CD4-positive, alpha-beta T cell treated with Interleukin-6 at 100 ng/mL for 8 hours (primary cell): ENCODE measurements around the gene PSMC2.

Source experiments
- DNase-seq: peaks from one replicate; pipeline ENCODE4 v3.0.0-alpha.2; 2020; ENCODE audit warnings: mixed read lengths, low spot score

PSMC2 gene

GRCh38 chr7:103347507-103348267 lies at the start of gene PSMC2:
Gene PSMC2, plus strand, starts transcription at chr7:103347643. Its CDS starts 69 bp downstream, at chr7:103347712.
- DNase-seq: peak; percentile 84

DNA sequence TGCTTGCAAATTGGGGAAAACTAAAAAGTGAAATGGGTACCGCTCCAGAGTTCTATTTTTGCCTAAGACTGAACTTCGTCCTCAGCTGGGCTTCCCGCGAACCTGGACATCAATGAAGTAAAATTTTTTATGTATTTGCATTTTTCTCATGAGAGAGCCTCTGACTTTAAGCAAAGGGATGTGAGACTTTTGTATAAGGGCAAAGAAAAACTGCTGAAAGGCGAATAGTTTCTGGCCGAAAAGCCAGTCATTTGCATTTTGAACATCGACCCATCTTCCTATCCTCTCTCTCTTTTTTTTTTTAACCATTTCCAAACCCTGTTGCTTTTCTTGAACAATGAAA lies 49.6 kb upstream of the PSMC2 start:
- DNase-seq: no peak

DNA sequence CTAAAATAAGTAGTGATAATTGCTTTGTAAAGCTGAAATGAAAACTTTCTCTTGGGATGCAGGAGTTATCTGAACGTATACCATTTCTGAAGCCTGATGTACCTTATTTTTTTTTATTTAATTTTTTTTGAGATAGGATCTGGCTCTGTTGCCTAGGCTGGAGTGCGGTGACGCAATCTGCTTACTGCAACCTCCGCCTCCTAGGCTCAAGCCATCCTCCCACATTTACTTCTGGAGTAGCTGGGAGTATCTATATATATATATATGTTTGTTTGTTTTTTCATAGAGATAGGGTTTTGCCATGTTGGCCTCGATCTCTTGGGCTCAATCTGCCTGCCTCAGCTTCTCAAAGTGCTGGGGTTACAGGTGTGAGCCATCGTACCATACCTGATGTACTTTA lies 47.8 kb upstream of the PSMC2 start:
- DNase-seq: no peak

DNA sequence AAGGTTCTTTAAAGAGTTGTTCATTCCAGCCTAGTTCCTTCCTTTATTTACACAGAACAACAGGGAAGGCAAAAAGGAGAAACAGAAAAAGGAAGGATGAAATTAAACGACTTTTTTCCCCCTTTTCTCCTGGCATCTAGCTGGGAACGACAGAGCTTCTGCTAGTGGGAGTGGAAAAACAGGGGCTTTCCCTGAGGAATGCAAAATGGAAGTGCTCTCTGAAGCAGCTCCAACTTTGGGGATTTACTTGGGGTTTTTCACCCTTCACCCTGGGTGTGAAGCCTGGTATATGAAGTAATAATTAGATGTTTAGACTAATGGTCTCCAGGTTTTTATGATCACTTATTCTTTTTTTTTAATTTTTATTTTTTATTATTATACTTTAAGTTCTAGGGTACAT lies 46.0 kb upstream of the PSMC2 start:
- DNase-seq: no peak

- no peak for DNase-seq
Observed at GRCh38 chr7:103307503-103308231, 39.8 kb upstream of the PSMC2 start.

- no peak for DNase-seq
Observed at GRCh38 chr7:103314852-103315251, 32.6 kb upstream of the PSMC2 start.

GRCh38 chr7:103316380-103316941 lies 31.0 kb upstream of the PSMC2 start:
- no peak for DNase-seq

DNA sequence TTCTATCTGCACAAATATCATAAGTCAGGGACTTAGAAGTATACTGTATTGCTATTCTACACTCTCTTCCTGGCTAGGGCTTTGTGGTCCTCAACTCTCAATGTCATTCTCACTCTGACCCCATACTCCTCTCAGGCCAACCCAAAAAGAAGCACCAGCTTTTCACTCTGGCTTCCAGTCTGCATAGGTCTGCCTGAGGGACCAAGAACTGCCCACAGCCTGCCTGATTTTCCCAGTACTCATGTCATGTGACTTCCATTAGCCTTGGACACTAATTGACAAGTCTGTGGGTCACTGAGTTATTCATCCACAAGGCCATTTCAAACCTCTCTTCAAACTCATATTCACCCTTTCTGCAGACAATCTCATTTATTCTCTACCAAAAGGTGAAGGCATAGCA lies 30.4 kb upstream of the PSMC2 start:
- no peak for DNase-seq

DNA sequence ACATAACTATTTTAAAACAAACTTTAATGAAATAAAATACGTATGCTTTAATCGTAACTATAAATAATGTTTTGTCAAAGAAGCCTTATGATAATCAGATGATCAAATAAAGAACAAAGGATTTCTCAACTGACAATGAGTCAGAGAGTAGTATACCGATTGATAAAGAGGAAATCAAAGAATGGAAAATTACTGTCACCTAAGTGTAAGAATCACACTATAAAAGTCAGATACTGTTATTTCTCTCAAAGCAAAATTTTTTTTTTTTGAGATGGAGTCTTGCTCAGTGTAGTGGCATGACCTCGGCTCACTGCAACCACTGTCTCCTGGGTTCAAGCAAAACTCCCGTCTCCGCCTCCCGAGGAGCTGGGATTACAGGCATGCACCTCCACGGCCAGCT lies 21.7 kb upstream of the PSMC2 start:
- no peak for DNase-seq

- no peak for DNase-seq
Observed at GRCh38 chr7:103336761-103337160, 10.7 kb upstream of the PSMC2 start.

DNA sequence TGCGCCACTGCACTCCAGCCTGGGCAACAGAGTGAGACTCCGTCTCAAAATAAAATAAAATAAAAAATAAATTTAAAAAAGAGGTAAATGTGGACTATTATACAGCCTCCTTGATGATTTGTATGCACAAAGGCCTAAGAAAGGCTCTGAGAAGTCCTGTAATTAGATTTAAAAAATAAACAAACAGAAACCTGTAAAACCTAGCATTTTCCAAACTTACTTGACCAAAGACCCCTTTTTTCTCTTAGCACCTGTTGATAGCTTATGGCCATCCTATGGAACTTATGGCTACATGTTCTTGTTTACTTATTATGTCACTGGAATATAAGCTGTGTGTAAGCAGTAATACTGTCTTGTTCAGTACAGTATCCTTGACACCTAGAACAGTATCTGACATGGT lies 8.6 kb upstream of the PSMC2 start:
- DNase-seq: no peak

DNA sequence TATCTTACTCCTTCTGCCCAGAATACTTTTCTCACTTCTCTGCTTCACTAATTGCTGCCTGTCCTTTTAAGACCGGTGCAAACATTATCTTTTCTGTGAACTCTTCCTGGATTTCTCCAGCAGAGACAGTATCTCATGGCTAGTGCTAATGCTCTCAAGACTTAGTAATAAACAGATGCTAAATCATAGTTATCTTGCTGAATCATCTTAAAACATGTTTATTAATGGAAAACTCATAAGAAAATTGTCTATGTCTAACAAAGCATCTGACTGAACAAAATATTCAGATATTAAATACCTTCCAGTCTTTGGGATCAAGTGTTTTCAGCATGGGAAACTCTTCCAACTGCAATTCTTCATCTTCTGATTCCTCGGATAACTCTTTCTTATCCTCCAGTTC lies 6.0 kb upstream of the PSMC2 start:
- DNase-seq: no peak

- no peak for DNase-seq
Observed at GRCh38 chr7:103343332-103343731, 4.1 kb upstream of the PSMC2 start.

GRCh38 chr7:103343758-103344452 lies 3.5 kb upstream of the PSMC2 start:
- DNase-seq: peak; percentile 9

DNA sequence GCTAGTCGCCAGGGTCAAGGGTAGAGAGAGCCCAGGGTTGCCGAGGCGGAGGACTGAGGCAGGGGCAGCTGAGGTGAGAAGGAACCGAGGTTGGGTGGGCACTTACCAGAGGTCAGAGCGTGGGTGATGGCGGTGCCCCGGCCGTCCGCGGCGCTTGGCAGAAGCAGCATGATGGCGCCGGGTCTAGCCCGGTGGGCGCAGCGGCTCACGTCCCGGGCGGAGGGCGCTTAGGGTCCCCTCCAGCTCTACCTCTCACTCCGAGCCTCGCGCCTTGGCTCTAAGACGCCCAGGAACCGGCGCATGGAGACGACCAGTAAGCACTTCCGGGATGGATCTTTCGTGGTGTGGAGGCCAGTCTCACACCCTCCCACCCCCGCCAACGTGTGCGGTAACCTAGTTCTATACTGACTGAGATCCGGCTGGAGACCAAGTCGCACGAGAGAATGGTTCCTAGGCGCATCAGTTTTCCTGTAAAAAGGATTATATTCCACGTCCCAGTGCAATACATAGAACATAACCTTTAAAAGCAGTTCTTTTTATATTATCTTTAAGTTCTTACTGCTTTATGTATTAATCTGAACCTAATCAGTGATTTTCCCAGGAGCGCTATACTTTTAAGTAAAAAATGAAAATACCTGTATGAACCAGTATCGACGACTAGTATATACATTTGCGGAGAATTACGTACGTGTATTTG lies 2.8 kb upstream of the PSMC2 start, which contains the start of gene DNAJC2:
DNAJC2 (minus strand) TSS at position 315 of the 697 bp plus-strand sequence; CDS start at position 170, 145 bp downstream.
- peak; percentile 86 for DNase-seq

DNA sequence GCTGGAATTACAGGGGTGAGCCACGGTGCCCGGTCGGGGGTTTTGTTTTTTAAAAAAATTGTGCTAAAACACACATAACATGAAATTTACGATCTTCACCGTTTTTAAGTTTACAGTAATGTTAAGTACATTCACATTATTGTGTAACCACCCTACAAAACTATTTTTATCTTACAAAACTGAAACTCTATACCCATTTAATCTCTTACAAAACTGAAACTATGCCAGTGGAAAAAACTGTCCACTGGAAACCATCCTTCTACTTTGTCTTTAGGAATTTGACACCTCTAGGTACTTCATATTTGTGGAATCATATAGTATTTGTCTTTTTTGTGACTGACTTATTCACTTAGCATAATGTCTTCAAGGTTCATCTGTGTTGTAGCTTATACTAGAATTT lies 1.0 kb upstream of the PSMC2 start:
- no peak for DNase-seq

DNA sequence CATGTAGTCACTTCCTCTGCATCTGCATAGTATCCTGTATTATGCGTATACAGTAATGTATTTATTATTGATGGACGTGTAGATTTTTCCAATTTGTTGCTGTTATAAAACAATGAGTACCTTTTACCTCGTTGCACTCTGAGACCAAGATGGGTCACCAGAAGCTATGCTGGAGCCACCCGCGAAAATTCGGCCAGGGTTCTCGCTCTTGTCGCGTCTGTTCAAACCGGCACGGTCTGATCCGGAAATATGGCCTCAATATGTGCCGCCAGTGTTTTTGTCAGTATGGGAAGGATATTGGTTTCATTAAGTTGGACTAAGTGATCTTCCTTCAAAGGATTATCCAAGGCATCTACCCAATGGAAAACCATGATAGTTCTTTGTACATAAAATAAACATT lies 1.0 kb downstream of the PSMC2 start:
- DNase-seq: no peak

GRCh38 chr7:103348959-103349358 lies 1.5 kb downstream of the PSMC2 start:
- DNase-seq: no peak

- DNase-seq: no peak
Observed at GRCh38 chr7:103349805-103350204, 2.4 kb downstream of the PSMC2 start.

- no peak for DNase-seq
Observed at GRCh38 chr7:103369432-103369831, 22.0 kb downstream of the PSMC2 start.

- DNase-seq: no peak
Observed at GRCh38 chr7:103373866-103374643, 26.6 kb downstream of the PSMC2 start.
